Stimulated activated CD8-positive, alpha-beta memory T cell treated with anti-CD3 and anti-CD28 coated beads, Interleukin-7, amount 100 ng/mL, for 48 hours (primary cell): ENCODE measurements around the gene BAX.

Source experiments
- DNase-seq, 2 donors: peaks; one replicate each; pipeline ENCODE4 v3.0.0-alpha.2; 2020; ENCODE audit warnings: low read depth in 1 of 2; ENCODE audit errors: extremely low read depth in 1 of 2

The BAX gene

GRCh38 chr19:48961673-48962028 is 7.0 kb downstream of the BAX start:
- no peak for DNase-seq

DNA sequence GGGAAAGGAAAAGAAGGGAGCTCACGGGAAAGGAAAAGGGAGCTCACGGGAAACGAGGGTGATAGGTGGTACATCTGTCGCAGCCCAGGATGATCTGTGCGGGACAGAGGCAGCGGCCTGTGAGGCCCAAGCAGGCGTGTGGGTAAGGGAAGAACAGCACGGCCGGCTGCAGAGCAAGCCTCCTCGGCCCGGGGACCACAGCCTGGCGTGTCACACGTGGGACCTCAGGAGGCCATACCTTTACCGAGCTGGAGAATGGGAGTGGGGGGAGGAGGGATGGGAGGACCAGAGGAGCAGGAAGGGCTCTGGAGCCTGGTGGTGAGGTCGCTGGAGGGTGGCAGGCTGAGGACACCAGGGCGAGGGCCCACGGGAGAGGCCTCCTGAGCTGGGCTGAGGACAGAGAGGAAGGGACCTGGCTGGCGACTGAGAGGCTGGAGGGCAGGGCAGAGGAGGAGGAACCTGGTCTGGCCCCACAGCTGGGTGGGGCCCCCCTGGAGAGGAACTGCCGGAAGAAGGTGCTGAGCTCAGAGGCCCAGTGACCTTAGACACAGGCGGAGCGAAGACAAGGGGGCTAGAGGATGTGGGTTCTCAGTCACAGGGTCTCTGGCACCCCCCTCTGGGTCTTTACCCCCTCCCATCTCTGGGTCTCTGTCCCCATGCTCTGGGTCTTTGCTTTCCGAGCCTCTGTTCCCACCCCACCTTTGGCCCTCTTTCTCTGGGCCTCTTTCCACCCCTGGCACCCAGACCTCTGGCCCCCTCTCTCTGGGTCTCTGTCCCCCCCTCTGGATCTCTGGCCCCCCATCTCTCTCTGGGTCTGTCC is 7.6 kb downstream of the BAX start:
- no peak for DNase-seq

DNA sequence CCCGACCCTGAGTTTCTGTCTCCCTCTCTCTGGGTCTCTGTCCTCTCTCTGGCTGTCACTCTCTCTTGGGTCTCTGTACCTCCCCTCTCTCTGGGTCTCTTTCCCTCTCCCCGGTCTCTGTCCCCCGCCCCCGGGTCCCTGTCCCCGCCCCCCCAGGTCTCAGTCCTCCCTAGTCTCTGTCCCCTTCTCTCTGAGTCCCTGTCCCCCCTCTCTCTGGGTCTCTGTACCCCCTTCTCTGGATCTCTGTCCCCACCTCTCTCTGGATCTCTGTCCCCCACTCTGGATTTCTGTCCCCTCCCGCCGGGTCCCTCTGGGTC is 8.1 kb downstream of the BAX start:
- DNase-seq = no peak

DNA sequence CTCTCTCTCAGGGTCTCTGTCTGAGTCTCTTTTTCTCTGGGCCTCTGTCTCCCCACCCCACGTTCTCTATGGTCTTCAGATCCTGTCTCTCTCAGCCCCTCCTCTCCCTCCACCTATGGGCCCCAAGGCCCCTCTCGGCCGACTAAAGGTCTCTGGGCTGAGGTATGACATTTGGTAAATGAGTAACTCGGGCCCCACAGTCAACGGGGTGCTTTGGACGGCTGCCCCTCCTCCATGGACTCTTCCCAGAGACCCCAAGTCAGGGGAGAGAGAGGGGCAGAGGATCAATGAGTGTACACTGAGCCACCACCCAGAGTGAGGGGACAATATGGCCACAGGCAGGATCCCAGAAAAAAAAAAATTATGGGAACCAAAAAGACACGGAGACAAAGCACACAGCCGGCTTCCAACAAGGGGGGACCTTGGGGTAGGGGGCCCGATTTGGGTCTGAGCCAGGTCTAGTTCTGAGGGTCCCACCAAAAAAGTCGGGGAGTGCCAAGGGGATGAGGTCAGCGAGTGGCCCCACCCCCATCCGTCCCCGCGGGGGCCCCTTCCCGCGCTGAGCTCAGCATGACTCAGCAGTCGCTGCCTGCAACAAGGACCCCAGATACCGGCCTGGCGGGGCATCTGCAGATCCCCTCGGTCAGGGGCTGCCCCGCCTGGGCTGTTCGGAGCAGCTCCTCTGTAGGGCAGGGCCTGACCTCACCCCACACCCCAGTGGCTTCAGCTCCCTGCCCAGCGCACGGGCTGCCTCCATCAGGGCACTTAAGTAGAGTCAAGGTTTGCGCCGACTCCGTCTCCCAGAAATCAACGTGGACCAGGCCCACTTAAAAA is 8.9 kb downstream of the BAX start:
- DNase-seq = peak; percentile 69 to 74

GRCh38 chr19:48964205-48965039 is 9.7 kb downstream of the BAX start:
- DNase-seq = no peak

GRCh38 chr19:48965040-48965805 is 10.5 kb downstream of the BAX start, which contains the start of gene FTL:
TSS of gene FTL (plus strand) at chr19:48965309. CDS start at chr19:48965508, 199 bp downstream.
- DNase-seq = peak; percentile 91 to 93

GRCh38 chr19:48965806-48966540 is 11.3 kb downstream of the BAX start:
- peak; percentile 64 to 87 for DNase-seq

DNA sequence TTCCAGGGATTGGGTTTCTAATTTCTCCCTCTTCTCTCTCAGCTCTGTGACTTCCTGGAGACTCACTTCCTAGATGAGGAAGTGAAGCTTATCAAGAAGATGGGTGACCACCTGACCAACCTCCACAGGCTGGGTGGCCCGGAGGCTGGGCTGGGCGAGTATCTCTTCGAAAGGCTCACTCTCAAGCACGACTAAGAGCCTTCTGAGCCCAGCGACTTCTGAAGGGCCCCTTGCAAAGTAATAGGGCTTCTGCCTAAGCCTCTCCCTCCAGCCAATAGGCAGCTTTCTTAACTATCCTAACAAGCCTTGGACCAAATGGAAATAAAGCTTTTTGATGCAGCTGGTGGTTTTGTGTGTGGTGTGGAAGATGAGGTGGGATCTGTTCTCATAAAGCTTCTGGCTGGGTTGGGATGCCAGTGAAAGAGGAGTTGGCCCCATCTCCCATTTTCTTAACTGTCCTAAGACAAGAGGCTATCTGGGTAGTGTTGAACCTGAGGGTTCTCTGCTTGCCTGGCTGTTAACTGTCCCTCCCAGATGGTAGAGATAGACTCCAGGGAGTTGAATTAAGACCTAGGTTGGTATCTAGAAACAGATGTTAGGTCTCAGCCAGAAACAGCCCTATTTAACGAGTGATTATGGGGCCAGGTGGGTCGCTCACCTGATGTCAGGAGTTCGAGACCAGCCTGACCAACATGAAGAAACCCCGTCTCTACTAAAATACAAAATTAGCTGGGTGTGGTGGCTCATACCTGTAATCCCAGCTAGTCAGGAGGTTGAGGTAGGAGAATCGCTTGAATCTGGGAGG is 12.1 kb downstream of the BAX start:
- DNase-seq = no peak

- no peak for DNase-seq
Observed at GRCh38 chr19:48967346-48968178, 12.9 kb downstream of the BAX start.

- DNase-seq = no peak
Observed at GRCh38 chr19:48968179-48968661, 13.5 kb downstream of the BAX start.

DNA sequence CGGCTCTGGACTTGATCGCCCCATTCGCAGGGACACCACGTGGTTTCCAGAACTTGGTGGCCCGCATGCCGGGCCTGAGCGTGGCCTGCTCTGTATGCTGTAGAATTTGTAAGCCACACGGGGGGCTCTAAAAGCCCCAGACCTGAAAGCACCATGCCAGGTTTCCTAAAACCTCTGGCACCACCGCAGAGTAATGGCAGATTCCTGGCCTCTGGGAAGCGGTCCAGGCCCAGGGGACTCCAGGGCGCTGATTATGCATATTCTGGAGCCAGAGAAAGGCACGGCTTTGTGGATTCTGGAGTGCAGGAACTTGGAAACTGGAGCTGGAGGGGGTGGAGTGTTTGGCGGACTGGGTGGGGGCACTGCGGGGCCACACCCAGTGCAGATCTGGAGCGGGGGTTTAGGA is 14.1 kb downstream of the BAX start:
- no peak for DNase-seq

- DNase-seq = no peak
Observed at GRCh38 chr19:48969276-48970138, 14.8 kb downstream of the BAX start.

DNA sequence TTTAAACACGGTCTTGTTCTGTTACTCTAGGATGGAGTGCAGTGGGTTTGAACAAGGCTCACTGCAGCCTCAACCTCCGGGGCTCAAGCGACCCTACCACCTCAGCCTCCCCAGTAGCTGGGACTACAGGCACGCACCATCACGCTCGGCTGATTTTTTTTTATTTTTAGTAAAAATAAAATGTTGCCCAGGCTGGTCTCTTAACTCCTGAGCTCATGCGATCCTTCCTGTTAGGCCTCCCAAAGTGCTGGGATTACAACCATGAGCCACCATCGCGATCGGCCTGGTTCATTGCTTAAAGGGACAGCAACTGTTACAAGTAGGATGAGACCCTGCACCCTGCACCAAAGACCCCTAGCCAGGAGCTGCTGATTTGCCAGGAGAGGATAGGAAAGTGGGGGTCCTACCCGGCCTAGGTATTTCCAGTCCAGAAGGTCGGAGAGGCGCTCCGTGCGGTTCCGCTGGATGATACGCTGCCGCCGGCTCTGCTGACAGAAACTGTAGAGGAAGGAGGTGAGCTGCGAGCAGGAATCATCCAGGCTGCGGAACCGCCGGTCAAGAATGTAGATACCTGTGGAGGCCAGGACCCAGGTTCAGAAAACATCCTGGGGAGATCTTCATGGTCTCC is 15.6 kb downstream of the BAX start:
- DNase-seq = no peak

DNA sequence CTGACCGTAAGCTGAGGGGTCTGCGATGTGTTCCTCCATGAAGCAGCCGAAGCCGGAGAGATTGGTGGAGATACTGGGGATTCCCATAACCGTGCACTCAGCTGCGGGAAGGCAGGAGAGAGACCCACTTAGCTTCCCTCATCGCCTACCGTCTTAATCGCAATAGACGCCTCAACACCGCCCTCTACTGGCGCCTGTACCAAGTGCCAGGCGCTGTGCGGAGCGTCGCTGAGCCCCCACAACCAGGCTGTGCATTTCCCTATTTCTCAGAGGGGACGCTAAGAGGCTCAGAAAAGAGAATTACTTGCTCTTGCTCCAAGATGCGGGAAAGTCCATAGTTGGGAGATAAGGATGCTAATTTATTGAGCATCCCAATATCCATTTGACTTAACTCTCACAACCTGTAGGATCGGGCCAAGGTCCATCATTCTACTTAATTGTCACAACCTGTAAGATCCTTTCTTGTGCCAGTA is 16.3 kb downstream of the BAX start:
- peak in 1 of 2 donors; percentile 69 for DNase-seq

- DNase-seq = no peak
Observed at GRCh38 chr19:48975947-48976847, 21.5 kb downstream of the BAX start.
